Activated T-cell treated with anti-CD3 and anti-CD28 coated beads, Interleukin-2, amount 50 U/mL, for 72 hours (primary cell): ENCODE data around the gene SLC17A8. TPM values are rescaled to one million over a fixed set of nuclear protein-coding genes. Genes with fewer than 3 reads are reported as not detected.

ENCODE experiments used
- ATAC-seq, 2 donors: fragments of 150-1000 bp; cut with Tn5 transposase; replicated peaks in 1 of 2; 2 replicates each; pipeline ENCODE4 v1.10.0; 2021; ENCODE audit warnings: moderate library complexity in 2 of 2, mild to moderate bottlenecking in 1 of 2
- DNase-seq, 2 donors: peaks; one replicate each; pipeline ENCODE4 v3.0.0; 2021 to 2022; ENCODE audit warnings: mixed read lengths in 1 of 2
- H3K27ac Mint-ChIP-seq: one replicate; pipeline ENCODE4 v1.8.0; 2022; ENCODE audit warnings: mild to moderate bottlenecking, moderate library complexity, mixed read lengths
- H3K27me3 Mint-ChIP-seq: one replicate; pipeline ENCODE4 v1.8.0; 2022; ENCODE audit warnings: low read depth, mixed read lengths
- H3K36me3 Mint-ChIP-seq, 2 donors: one replicate each; pipeline ENCODE4 v1.8.0; 2022; ENCODE audit warnings: mixed read lengths in 2 of 2, mild to moderate bottlenecking in 1 of 2; ENCODE audit not compliant: insufficient read depth in 2 of 2
- H3K4me1 Mint-ChIP-seq: one replicate; pipeline ENCODE4 v1.8.0; 2022; ENCODE audit warnings: low read depth, mixed read lengths
- H3K4me3 Mint-ChIP-seq, 2 donors: one replicate each; pipeline ENCODE4 v1.8.0; 2022; ENCODE audit warnings: mild to moderate bottlenecking in 2 of 2, mixed read lengths in 2 of 2, moderate library complexity in 2 of 2
- H3K9me3 Mint-ChIP-seq, 2 donors: one replicate each; pipeline ENCODE4 v1.8.0; 2022; ENCODE audit warnings: mixed read lengths in 2 of 2
- total RNA-seq, 2 donors: library from RNA; stranded (reverse); gene quantifications; one replicate each; pipeline ENCODE4 v1.2.3, GENCODE V29; 2022

Gene SLC17A8
- total RNA-seq, 2 donors from 2014 or later, result not detected

DNA sequence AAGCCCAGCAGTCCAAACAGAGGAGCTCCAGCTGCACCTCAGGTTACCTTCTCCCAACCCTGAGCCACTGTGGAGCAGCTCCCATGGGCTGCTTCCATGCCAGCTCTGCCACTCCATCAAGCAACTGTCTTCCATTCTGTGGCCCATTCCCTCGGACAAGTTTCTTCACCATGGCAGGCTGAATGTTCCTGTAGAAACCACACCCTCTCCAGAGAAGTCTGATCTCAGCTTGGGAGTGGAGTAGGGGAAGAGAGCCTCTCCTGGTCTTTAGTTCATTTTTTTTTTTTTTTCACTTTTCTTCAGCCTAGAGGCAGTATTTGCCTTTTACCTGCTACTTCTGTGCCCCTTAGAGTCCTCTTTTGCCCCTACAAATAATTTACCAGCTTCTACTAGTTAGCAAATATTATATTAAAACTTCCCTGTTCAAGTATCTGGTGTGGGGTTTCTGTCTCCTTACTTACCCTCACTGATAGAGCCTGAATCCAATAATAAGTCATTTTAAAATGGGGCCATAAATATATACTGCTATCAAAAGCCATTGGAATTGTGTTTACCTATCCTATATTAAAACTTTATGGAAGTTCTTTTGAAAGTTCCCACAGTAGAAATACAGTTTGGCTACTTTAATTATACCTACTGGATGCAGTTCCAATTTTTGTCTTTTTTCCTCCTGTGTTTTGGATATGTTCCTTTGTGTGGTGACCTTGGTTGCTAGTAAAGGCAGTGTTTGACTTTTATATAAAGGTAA, 11.7 kb upstream of the SLC17A8 start:
- H3K27me3 Mint-ChIP-seq, result no peaks in the 10 kb centered on the region
- no peak for DNase-seq
- H3K4me1 Mint-ChIP-seq, result no peaks in the 10 kb centered on the region
- no peak for ATAC-seq
- peaks cover 4 to 5% of the 10 kb centered on the region in 2 donors for H3K9me3 Mint-ChIP-seq
- H3K27ac Mint-ChIP-seq, result no peak overlapping the region
- no peak overlapping the region for H3K4me3 Mint-ChIP-seq
- peaks cover 0 to 2% of the 10 kb centered on the region in 2 donors for H3K36me3 Mint-ChIP-seq

DNA sequence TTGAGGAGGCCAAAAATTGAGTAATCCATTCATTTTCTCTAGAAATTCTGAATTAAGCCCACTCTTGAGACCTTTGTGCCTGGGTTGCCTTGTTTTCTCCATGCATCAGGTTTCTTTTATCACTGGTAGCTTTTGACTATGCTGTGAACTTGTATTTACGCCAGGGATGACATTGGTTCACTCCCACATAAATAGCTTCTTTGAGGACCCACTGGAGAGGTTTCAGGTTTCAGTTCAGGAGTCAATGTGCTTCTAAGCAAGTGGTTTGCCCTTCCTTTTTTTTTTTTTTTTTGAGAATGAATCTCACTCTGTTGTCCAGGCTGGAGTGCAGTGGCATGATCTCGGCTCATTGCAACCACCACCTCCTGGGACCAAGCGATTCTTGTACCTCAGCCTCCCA, 10.2 kb upstream of the SLC17A8 start:
- H3K36me3 Mint-ChIP-seq, result peaks cover 0 to 2% of the 10 kb centered on the region in 2 donors
- no peaks in the 10 kb centered on the region for H3K4me1 Mint-ChIP-seq
- DNase-seq, result no peak
- no peak overlapping the region for H3K27ac Mint-ChIP-seq
- H3K4me3 Mint-ChIP-seq, result no peak overlapping the region
- peaks cover 4 to 5% of the 10 kb centered on the region in 2 donors for H3K9me3 Mint-ChIP-seq
- H3K27me3 Mint-ChIP-seq, result no peaks in the 10 kb centered on the region
- ATAC-seq, result no peak

DNA sequence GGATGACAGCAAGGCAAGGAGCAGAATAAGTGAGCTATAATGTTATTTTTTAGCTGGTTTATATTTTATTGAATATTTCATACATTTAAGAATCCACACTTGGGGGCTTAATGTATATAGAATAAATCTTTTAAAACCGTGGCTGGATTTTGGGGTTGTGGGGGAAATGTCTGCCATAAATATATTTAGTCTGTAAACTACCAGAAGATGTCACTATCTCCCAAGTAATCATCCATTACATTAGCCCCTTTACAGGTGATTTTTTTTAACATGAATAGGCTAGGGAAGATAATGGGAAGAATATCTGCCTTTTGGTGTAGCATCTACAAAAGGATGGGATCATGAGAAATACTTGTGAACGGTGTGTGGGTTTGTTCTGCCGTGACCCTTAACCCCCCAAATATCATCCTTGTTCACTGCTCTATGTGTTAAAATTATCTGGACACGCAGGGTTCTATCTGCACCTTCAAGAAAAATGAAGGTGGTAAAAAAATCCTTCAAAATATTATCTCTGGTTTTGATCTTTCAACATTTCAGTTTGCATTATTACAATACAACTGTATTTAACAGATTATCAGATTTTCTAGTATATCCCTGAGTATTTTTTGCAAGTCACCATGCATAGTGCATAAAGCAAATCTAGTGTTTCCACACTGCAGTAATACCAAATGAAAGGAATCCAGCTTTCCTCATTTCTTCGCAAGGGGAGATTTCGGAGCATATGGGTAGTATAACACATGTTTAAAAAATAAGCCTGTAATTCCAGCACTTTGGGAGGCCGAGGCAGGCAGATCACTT, 8.0 kb upstream of the SLC17A8 start:
- DNase-seq (no peak), ATAC-seq (no peak)
- Mint-ChIP-seq H3K27ac (no peak overlapping the region), H3K4me1 (no peaks in the 10 kb centered on the region), H3K4me3 (no peak overlapping the region), H3K36me3 (no peaks in the 10 kb centered on the region), H3K9me3 (peaks cover 0 to 1% of the 10 kb centered on the region in 2 donors), H3K27me3 (peaks cover 10% of the 10 kb centered on the region)

DNA sequence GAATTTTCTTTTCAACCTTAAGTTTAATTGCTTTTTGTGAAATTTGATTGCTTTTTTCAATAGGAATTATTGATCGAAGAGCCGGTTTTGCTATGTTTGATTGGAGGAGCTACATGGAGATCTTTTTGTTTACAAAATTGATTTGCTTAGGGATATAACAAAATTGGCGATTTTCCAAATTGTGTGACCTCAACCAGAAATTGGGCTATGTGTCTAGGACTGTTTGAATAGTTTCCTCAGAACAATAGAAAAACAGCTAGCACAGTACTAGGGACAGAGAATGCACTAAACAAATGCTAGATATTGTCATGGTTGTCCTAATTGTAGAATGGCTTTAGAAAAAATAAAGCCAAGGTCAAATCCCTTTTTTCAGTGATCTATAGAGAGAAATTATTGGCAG, 2.4 kb downstream of the SLC17A8 start:
- H3K4me1 Mint-ChIP-seq, result no peaks in the 10 kb centered on the region
- H3K27me3 Mint-ChIP-seq, result peaks cover 26% of the 10 kb centered on the region

DNA sequence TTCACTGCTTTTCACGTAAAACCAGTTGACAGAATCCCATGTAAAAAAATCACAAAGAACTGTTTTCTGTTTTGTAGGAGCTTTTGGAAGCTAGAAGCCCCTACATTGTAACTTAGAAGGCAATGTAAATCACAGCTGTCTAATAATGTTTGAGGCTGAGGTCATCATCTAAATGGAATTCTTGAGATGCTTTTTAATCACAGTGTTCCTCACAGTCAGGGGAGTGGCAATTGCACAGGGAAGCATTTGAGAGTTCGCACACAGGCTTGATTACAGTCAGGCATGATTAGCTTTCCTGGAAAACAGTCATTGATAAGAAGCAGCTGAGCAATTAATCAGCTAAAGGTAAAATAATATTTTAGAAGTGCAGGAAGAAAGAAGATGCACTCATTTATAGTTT, 2.9 kb downstream of the SLC17A8 start:
- H3K4me3 Mint-ChIP-seq, result no peak overlapping the region
- H3K36me3 Mint-ChIP-seq, result no peaks in the 10 kb centered on the region
- DNase-seq (no peak), ATAC-seq (no peak)
- H3K27me3 Mint-ChIP-seq, result peaks cover 26% of the 10 kb centered on the region
- H3K9me3 Mint-ChIP-seq, result no peaks in the 10 kb centered on the region
- H3K27ac Mint-ChIP-seq, result no peak overlapping the region
- H3K4me1 Mint-ChIP-seq, result no peaks in the 10 kb centered on the region

More for the DNA sequence above, 2.4 kb downstream of the SLC17A8 start:
- H3K4me3 Mint-ChIP-seq, result no peak overlapping the region
- no peaks in the 10 kb centered on the region for H3K36me3 Mint-ChIP-seq
- no peaks in the 10 kb centered on the region for H3K9me3 Mint-ChIP-seq
- DNase-seq (no peak), ATAC-seq (no peak)
- no peak overlapping the region for H3K27ac Mint-ChIP-seq

DNA sequence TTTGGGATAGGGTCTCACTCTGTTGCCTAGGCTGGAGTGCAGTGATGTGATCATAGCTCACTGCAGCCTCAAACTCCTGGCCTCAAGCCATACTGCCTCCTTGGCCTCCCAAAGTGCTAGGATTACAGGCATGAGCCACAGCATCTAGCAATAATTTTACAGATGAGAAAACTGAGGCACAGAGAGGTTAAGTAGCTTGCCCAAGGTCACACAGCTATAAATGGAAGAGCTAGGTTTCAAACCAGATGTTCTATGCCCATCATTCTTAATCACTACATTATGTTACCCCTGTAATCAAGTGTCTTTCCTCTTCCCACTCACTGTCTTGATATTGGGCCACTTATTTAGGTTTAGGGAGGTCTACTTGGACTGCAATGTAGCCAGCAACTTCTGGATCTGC, 3.6 kb downstream of the SLC17A8 start:
- Mint-ChIP-seq H3K27ac (no peak overlapping the region), H3K27me3 (peaks cover 26% of the 10 kb centered on the region), H3K4me1 (no peaks in the 10 kb centered on the region), H3K36me3 (no peaks in the 10 kb centered on the region), H3K4me3 (no peak overlapping the region), H3K9me3 (no peaks in the 10 kb centered on the region)
- no peak for ATAC-seq
- DNase-seq, result no peak

DNA sequence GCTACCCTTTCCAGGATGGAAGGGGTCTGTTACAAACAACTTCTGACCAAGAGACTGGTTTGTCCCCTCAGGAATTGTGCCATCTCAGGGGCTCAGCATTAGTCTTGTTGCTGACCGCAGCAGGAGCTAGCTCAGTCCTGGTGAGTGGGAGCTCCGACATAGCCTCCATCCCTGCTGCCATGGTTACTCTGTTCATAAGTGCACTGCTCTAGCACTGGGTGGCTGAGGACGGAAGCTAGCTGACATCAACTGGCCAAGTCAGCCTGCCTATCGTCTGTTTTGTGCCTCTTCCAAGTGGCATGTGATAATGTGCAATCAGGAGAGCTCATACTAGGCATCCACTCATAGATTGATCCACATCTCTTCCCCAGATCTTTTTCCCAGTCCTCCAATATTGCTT, 7.5 kb downstream of the SLC17A8 start:
- peaks cover 12% of the 10 kb centered on the region for H3K27me3 Mint-ChIP-seq
- H3K9me3 Mint-ChIP-seq, result no peaks in the 10 kb centered on the region
- DNase-seq (no peak), ATAC-seq (no peak)
- no peak overlapping the region for H3K4me3 Mint-ChIP-seq
- H3K36me3 Mint-ChIP-seq, result no peaks in the 10 kb centered on the region
- H3K4me1 Mint-ChIP-seq, result no peaks in the 10 kb centered on the region
- no peak overlapping the region for H3K27ac Mint-ChIP-seq

DNA sequence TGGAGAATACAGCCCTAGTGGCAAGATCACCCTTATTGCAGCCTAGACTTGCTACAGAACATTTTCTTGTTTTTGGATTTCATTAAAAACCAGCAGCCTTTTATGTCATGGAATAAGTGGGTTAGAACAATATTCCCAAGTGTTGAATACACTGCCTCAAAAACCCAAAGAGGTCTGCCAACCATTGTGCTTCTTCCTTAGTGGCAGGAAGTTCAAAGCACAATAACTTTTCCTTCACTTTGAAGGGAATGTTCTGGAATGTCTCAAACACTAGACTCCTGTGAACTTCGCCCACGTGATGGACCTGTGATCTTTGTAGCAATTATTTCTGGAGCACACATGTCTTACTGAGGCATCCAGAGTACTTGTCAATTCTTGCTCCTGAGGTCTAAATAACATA, 8.5 kb downstream of the SLC17A8 start:
- no peaks in the 10 kb centered on the region for H3K4me1 Mint-ChIP-seq
- H3K9me3 Mint-ChIP-seq, result peaks cover 0 to 1% of the 10 kb centered on the region in 2 donors
- H3K4me3 Mint-ChIP-seq, result no peak overlapping the region
- H3K27ac Mint-ChIP-seq, result no peak overlapping the region
- DNase-seq (no peak), ATAC-seq (no peak)
- peaks cover 12% of the 10 kb centered on the region for H3K27me3 Mint-ChIP-seq
- no peaks in the 10 kb centered on the region for H3K36me3 Mint-ChIP-seq

DNA sequence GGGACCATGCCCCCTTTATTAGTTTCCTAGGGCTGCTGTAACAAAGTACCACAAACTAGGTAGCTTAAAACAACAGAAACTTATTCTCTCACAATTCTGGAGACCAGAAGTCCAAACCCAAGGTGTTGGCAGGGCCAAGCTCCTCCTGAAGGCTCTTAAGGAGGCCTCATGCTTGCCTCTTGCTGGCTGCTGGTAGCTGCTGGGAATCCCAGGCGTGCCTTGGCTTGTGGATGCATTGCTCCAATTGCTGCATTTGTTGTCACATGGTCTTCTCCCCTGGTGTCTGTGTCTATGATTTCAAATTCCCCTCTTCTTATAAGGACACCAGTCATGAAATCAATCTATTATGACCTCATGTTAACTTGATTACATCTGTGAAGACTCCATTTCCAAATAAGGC, 11.2 kb downstream of the SLC17A8 start:
- DNase-seq, result no peak
- H3K4me1 Mint-ChIP-seq, result no peaks in the 10 kb centered on the region
- H3K36me3 Mint-ChIP-seq, result no peaks in the 10 kb centered on the region
- H3K27me3 Mint-ChIP-seq, result no peaks in the 10 kb centered on the region
- peaks cover 0 to 1% of the 10 kb centered on the region in 2 donors for H3K9me3 Mint-ChIP-seq
- no peak for ATAC-seq
- H3K27ac Mint-ChIP-seq, result no peak overlapping the region
- H3K4me3 Mint-ChIP-seq, result no peak overlapping the region

DNA sequence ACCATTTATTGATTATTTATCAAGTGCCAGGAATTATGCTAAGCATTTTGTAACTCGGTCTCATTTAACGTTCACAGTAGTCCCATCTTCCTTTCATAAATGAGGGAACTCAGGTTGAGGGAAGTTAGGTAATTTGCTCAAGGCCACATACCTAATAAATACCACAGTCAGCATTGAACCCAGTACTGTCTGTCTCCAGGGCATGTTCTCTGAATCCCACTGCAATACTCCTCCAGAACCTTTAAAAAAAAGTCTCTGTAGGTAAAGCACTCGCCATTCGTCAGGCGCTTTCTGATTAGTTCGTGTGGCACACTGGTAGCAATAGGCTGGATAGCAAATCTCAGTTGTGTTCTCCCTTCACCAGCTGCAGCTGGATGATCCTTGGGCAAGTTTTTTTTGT, 14.3 kb downstream of the SLC17A8 start:
- no peak overlapping the region for H3K27ac Mint-ChIP-seq
- ATAC-seq (no peak), DNase-seq (no peak)
- H3K36me3 Mint-ChIP-seq, result no peaks in the 10 kb centered on the region
- peaks cover 6% of the 10 kb centered on the region for H3K27me3 Mint-ChIP-seq
- no peak overlapping the region for H3K4me3 Mint-ChIP-seq
- peaks cover 0 to 1% of the 10 kb centered on the region in 2 donors for H3K9me3 Mint-ChIP-seq
- H3K4me1 Mint-ChIP-seq, result no peaks in the 10 kb centered on the region

DNA sequence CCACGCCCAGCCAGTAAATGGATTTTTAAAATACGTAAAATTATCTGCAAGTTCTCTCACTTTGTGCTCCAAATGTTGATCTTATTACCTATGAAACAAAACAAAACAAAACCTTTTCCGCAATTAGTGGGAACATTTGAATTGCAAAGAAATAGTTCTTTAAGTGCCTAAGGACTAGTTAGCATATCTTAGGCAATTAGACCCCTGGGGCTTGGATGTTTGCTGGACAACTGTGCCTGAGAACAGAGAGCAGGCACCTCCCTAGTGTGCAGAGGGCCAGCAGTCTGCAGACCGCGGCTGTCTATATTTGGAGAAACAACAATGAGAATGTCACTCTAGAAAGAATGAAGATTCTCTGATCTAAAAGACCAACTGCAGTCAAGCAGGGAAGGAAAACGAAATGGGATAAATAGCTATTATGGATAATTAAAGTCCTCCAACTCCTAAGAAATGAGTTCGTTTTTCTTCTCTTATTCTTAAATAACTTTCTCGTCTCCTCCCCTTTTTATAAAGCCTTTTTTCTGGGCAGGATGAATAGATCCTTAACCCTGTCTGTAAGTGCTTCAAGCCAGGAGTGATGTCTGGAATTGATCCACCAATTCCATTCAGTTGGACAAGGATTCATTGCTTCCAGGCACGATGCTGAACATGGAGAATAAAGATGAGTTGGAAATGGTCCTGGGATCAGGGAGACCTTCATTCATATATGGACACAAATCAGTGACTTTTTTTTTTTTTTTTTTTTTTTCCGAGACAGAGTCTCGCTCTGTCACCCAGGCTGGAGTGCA, 16.2 kb downstream of the SLC17A8 start:
- no peak overlapping the region for H3K4me3 Mint-ChIP-seq
- no peak overlapping the region for H3K27ac Mint-ChIP-seq
- no peak for ATAC-seq
- H3K36me3 Mint-ChIP-seq, result no peaks in the 10 kb centered on the region
- no peaks in the 10 kb centered on the region for H3K4me1 Mint-ChIP-seq
- no peak for DNase-seq
- H3K27me3 Mint-ChIP-seq, result peaks cover 6% of the 10 kb centered on the region
- H3K9me3 Mint-ChIP-seq, result peaks cover 0 to 1% of the 10 kb centered on the region in 2 donors

DNA sequence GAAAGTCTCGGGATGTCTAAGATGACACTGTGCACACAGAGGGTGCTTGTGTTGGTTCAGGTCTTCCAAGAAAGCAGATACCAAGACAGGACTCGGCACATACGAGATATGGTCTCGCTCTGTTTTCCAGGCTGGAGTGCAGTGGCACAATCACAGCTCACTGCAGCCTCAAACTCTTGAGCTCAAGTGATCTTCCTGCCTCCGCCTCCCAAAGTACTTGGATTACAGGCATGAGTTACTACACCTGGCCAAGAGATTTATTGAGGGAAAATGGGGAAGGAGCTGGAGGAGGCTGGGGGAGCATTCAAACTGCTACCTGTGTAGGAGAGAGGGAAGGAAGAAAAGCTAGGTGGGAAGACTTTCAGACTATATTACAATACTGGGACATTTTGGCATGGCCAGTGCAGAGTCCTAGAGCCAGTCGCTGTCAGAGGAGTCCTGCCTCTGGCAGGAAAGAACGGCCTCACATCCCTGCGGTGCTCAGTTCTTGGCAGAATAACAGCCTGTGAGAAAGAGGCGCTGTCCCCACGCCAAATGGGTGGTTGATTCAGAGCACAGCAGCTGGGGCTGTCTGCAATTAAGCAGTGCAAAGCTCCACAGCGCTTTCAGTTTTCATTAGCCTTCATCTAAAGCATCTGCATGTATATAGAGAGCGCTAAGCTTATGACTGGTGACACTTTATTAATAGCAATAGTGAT, 18.3 kb downstream of the SLC17A8 start:
- Mint-ChIP-seq H3K4me1 (no peaks in the 10 kb centered on the region), H3K27ac (no peak overlapping the region), H3K9me3 (no peaks in the 10 kb centered on the region), H3K4me3 (no peak overlapping the region), H3K27me3 (peaks cover 6% of the 10 kb centered on the region), H3K36me3 (no peaks in the 10 kb centered on the region)
- no peak for ATAC-seq
- DNase-seq, result no peak
